ENCODE data around the gene CASQ1.

- TF ChIP-seq, protein P1, sequence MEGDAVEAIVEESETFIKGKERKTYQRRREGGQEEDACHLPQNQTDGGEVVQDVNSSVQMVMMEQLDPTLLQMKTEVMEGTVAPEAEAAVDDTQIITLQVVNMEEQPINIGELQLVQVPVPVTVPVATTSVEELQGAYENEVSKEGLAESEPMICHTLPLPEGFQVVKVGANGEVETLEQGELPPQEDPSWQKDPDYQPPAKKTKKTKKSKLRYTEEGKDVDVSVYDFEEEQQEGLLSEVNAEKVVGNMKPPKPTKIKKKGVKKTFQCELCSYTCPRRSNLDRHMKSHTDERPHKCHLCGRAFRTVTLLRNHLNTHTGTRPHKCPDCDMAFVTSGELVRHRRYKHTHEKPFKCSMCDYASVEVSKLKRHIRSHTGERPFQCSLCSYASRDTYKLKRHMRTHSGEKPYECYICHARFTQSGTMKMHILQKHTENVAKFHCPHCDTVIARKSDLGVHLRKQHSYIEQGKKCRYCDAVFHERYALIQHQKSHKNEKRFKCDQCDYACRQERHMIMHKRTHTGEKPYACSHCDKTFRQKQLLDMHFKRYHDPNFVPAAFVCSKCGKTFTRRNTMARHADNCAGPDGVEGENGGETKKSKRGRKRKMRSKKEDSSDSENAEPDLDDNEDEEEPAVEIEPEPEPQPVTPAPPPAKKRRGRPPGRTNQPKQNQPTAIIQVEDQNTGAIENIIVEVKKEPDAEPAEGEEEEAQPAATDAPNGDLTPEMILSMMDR (IDR thresholded peaks at IDR 0.05): no peak
- TF ChIP-seq EP300 (IDR thresholded peaks at IDR 0.05) (no peak), POLR2A (IDR thresholded peaks at IDR 0.05; ENCODE audit: low read depth) (no peak), POLR2AphosphoS5 (IDR thresholded peaks at IDR 0.05) (no peak)
These were observed 34.2 kb downstream of the CASQ1 start for GRCh38 chr1:160224606-160225005.

Data from esophagus muscularis mucosa (tissue), 4 donors.